K562 (cell line): Measurements from ENCODE around the gene SPATS2L. TPM values are rescaled to one million over a fixed set of nuclear protein-coding genes. Genes with fewer than 3 reads are reported as not detected.

Experiments
- CUX1 ChIP-seq: fragments of 200-800 bp; sonication (Bioruptor generic); IDR thresholded peaks from 2 replicates; pipeline ENCODE4 v1.6.1; 2016; ENCODE audit warnings: missing genetic modification characterization, missing compliant biosample characterization
- KHSRP ChIP-seq: fragments of 450-650 bp; IDR thresholded peaks from 2 replicates; pipeline ENCODE4 v1.6.1; 2017
- NCOA4 ChIP-seq: fragments of 450-650 bp; IDR thresholded peaks from 2 replicates; pipeline ENCODE4 v1.6.1; 2018; ENCODE audit warnings: mild to moderate bottlenecking; ENCODE audit not compliant: partially characterized antibody
- PTTG1 ChIP-seq: fragments of 450-650 bp; IDR thresholded peaks from 2 replicates; pipeline ENCODE4 v1.6.1; 2016; ENCODE audit warnings: low read depth, mild to moderate bottlenecking, missing genetic modification characterization, missing compliant biosample characterization
- SP2 ChIP-seq: IDR thresholded peaks from 2 replicates; pipeline ENCODE4 v1.6.1; 2011; ENCODE audit warnings: mild to moderate bottlenecking, low read depth, low read length, moderate library complexity; ENCODE audit not compliant: poor library complexity, severe bottlenecking; ENCODE audit errors: extremely low read depth
- ZBED1 ChIP-seq: IDR thresholded peaks from 2 replicates; pipeline ENCODE4 v1.6.1; 2014
- polyA plus RNA-seq, 8 experiments: library from polyadenylated mRNA; depleted of rRNA in 4 of 8; stranded (reverse) in 5 of 8; unstranded in 3 of 8; fragments of >200 nt; fragmentation: Nextera tagmentation in 2 of 8; fragmentation: Illumina TruSeq in 1 of 8; extraction: Ambion mirVana in 2 of 8; extraction: Trizol in 1 of 8; gene quantifications; 2 replicates each; pipeline versions ENCODE4 v1.2.1 to v1.2.3, GENCODE V29; 2011 to 2014; ENCODE audit warnings: inconsistent platforms in 1 of 8, missing spikeins in 1 of 8
- total RNA-seq, 7 experiments: library from RNA; depleted of rRNA in 6 of 7; stranded (reverse); fragments of >200 nt in 6 of 7; fragmentation: Illumina TruSeq in 2 of 7; extraction: Trizol in 2 of 7; gene quantifications; 2 replicates each; pipeline versions ENCODE4 v1.2.1 to v1.2.3, GENCODE V29; 2011 to 2021; ENCODE audit warnings: low replicate concordance in 1 of 7
- TF ChIP-seq, protein P1 (sequence below): fragments of 250-450 bp; sonication (Bioruptor Pico); IDR thresholded peaks from 2 replicates; pipeline ENCODE4 v1.4.0; 2020; ENCODE audit warnings: mild to moderate bottlenecking, moderate library complexity
- TF ChIP-seq, protein P2 (sequence below): fragments of 250-450 bp; sonication (Bioruptor Pico); IDR thresholded peaks from 2 replicates; pipeline ENCODE4 v1.8.0; 2022; ENCODE audit warnings: moderate library complexity, mild to moderate bottlenecking, inconsistent platforms

The SPATS2L gene
- total and polyA plus RNA-seq, 9 of the 15 experiments (the other 6 are each of a cell fraction or from before 2014, with no cell fraction given), result 11.3 to 41.5 (median 24.9) TPM

GRCh38 chr2:200341376-200341775 lies 34.9 kb downstream of the SPATS2L start (continued):
- TF ChIP-seq CUX1 (CRISPR knock-in tag) (no peak), KHSRP (no peak), SP2 (no peak), NCOA4 (no peak), ZBED1 (no peak), PTTG1 (tag) (no peak)
- TF ChIP-seq, protein P1, sequence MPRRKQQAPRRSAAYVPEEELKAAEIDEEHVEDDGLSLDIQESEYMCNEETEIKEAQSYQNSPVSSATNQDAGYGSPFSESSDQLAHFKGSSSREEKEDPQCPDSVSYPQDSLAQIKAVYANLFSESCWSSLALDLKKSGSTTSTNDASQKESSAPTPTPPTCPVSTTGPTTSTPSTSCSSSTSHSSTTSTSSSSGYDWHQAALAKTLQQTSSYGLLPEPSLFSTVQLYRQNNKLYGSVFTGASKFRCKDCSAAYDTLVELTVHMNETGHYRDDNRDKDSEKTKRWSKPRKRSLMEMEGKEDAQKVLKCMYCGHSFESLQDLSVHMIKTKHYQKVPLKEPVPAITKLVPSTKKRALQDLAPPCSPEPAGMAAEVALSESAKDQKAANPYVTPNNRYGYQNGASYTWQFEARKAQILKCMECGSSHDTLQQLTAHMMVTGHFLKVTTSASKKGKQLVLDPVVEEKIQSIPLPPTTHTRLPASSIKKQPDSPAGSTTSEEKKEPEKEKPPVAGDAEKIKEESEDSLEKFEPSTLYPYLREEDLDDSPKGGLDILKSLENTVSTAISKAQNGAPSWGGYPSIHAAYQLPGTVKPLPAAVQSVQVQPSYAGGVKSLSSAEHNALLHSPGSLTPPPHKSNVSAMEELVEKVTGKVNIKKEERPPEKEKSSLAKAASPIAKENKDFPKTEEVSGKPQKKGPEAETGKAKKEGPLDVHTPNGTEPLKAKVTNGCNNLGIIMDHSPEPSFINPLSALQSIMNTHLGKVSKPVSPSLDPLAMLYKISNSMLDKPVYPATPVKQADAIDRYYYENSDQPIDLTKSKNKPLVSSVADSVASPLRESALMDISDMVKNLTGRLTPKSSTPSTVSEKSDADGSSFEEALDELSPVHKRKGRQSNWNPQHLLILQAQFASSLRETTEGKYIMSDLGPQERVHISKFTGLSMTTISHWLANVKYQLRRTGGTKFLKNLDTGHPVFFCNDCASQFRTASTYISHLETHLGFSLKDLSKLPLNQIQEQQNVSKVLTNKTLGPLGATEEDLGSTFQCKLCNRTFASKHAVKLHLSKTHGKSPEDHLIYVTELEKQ (CRISPR knock-in tag), result no peak
- TF ChIP-seq, protein P2, sequence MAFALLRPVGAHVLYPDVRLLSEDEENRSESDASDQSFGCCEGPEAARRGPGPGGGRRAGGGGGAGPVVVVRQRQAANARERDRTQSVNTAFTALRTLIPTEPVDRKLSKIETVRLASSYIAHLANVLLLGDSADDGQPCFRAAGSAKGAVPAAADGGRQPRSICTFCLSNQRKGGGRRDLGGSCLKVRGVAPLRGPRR (CRISPR knock-in tag), result no peak
- TF ChIP-seq, all 486 proteins: peak for 0
